GM18505 (cell line): ENCODE data around the gene AP1S2.
"Not testable (repeated sequence)": the region's sequence is repeated elsewhere in the genome, so short reads cannot be mapped to it uniquely, and the experiment has no call there.

Experiments used
- ATAC-seq: cut with Tn5 transposase; IDR thresholded peaks from one replicate; pipeline ENCODE4 v1.9.1; 2021; ENCODE audit not compliant: unreplicated experiment
- POLR2A ChIP-seq: IDR thresholded peaks from 4 replicates; pipeline ENCODE4 v1.6.1; 2011; ENCODE audit warnings: borderline replicate concordance; ENCODE audit not compliant: insufficient read depth, insufficient read length; ENCODE audit errors: extremely low read depth

The AP1S2 gene

DNA sequence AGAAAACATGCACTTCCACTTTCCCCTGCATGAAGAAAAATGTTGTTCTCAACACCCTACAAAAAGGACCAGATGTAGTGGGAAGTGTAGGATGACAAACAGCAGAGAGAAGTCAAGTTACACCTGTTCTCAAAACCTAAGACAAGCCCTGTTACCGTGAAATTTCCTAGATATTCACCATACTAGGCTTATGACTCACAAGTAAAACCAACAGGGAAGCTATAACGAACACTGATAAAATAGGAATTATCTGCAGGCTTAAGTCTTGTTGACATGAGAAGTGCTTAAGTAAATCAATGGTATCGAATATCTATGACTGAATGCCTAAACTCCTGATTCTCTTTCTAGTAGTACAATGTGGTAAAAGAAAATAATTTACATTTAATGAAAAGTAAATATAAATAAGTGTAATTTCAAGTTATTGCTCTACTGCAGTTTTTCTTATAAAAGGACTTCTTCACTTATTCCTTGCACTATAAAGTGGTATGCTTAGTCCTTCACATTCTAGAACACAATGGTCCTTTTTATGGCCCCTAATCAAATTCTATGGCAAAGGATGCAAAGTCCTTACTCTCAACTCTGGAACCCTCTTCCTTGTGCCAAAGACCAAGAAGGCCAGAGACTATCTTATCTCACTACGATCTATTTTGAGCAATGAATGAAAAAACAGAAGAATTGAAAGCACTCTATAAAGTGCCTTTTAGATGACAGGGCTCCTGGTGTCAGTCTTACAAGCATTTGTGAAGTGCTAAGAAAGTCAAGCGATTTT lies 19.6 kb downstream of the AP1S2 start:
- TF ChIP-seq POLR2A = no peak
- ATAC-seq = no peak

DNA sequence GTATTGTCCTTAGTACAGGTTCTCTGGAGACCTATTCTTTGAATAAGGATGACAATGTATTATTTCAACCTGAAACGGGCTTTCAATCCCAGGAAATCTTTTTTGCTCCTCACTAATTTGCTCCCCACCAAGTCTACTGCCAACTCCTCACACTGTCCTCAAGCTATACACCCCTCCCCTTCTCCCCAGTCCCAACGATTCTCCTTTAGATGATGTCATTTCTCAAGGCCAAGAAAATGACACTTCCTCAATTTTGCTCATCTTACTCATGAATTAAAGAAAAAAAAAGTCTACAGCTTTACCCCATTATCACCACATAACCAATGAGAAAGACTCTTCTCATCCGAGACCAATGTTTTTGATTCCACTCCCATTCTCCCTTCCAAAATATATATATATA lies 20.6 kb downstream of the AP1S2 start:
- ATAC-seq = no peak
- no peak for TF ChIP-seq POLR2A

DNA sequence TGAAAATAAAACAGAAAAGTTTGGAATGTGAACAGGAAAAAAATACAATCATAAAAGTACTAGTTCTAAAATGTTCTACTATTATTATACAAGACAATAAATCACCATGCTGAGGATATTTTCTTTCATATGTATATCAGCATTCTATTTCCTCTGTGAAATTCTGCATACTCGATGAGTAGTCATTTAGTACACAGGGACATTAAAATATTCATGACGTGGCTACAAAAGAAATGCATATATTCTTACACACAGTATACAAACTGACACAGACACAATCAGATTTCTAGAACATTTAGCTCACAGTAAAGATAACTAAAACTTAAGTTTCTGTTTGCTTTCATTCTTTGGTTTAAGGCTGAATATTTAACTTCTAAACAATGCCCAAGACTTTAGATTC lies 23.3 kb downstream of the AP1S2 start:
- not testable (repeated sequence) for ATAC-seq

DNA sequence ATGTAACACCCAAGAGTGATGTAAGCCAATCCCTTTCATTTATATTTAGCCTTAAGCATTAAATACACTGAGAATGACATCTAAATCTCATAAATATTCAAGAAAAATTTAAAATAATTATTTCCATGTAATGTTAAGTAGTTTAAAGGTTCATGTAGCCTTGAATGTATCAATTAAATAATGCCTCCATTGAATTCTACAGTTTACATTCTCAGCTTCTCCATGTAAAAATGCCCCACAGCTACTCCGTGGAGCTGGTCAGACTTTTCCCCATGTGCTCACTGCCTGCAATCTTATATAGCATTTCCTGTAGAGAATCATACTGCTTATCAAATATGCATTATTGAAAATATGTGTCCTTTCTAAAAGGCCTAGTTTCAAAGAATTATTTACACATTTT lies 25.4 kb downstream of the AP1S2 start:
- no peak for ATAC-seq
- no peak for TF ChIP-seq POLR2A

DNA sequence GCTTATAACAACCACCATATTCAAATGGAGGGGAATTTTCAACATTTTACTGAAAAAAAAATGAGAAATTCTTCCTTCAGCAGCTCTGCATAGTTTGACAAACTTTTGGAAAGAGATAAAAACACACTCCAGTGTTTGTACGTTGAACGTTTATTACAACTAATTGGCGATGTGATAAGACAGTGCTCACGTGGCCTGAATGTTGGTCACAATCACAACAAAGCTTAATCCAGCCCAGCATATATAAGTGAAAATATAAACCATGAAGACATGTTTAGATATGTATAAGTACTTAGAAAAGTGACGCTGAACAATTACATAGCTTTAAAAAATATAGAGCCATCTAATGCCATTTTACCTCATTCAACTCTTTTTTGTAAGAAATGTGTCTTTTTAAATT lies 28.7 kb downstream of the AP1S2 start:
- ATAC-seq = no peak
- no peak for TF ChIP-seq POLR2A

DNA sequence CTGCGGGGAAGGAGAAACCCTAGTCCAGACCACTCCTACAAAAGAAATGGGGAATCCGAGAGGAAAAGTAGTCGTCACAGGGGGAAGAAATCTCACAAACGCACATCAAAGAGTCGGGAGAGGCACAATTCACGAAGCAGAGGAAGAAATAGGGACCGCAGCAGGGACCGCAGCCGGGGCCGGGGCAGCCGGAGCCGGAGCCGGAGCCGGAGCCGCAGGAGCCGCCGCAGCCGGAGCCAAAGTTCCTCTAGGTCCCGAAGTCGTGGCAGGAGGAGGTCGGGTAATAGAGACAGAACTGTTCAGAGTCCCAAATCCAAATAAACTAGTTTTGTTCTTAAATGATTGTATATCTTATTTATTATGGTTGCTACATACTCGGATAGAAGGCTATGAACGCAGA lies 31.7 kb downstream of the AP1S2 start:
- TF ChIP-seq POLR2A = no peak
- no peak for ATAC-seq

DNA sequence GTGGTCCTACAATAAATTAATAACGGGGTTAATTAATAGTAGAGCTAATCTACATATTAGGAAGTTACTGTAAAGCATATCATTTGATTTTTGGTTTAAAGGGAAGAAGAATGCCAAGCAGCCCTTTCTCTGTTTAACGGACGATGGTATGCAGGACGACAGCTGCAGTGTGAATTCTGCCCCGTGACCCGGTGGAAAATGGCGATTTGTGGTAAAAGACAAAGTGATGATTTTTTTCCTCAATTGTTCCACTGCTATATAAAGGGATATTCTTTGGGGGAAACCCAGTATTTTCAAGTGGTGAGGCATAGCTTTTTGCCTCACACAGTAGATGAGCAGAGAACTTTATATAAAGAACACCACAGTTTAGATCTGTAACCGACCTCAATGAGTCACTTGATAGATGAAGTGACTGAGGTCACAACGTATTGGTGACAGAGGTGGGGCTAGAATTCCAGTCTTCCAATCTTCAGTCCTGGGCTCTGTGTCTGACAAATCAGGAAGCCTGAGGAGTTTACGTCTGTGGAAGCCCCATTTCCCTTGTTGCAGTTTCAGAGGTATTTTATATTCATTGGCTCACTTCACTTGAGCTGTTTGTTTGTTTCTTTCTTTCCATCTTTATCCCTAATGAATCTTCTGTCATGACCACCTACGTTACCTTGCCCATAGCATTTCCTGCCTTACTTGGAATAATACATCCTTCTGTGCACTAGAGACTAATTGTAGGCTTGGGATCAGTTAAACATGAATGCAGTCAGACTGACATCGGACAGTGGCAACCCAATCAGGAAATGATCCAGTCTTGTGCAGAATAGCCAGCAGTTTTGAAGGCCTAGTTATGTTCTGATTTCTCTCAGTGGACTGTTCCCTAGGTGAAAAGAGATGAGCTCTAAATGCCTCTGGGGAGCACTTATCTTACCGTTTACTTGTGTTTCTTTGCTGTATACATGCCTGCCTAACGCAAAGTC lies 34.2 kb downstream of the AP1S2 start:
- ATAC-seq = no peak
- no peak for TF ChIP-seq POLR2A

DNA sequence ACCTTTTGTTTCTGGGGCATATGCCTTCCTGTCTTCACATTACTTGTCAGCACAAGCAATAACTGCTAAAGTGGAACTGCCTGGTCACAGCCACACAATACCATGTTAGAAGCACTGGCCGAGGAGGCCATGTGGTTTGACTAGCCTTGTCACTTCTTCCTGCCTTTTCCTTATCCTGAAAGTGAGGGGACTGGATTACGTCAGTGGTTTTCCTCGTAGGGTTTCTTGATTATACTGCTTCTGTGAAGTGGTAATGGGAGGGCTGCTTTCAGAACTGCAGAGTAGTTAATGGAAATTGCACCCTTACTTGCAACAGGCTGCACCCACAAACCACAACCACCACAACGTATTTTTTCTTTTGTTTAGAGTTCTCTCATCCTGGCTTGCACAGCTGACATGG lies 37.7 kb downstream of the AP1S2 start:
- ATAC-seq = no peak
- no peak for TF ChIP-seq POLR2A

DNA sequence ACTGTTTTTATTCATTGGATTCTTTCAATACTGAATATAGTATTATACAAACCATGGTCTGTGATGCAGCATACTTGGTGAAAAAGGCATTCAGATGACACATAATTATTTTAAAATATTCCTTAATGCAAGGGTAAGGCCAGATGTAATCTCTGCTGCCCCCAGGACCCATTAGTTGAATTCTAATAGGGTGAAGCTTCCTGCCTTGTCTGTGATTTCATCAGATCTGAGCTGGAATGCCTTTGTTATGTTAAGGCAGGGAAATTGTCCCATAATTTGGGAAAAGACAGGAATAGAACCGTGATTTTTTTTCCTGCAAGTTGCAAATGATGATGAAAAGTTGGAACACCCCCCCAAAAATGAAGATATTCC lies 38.2 kb downstream of the AP1S2 start:
- TF ChIP-seq POLR2A = no peak
- no peak for ATAC-seq

DNA sequence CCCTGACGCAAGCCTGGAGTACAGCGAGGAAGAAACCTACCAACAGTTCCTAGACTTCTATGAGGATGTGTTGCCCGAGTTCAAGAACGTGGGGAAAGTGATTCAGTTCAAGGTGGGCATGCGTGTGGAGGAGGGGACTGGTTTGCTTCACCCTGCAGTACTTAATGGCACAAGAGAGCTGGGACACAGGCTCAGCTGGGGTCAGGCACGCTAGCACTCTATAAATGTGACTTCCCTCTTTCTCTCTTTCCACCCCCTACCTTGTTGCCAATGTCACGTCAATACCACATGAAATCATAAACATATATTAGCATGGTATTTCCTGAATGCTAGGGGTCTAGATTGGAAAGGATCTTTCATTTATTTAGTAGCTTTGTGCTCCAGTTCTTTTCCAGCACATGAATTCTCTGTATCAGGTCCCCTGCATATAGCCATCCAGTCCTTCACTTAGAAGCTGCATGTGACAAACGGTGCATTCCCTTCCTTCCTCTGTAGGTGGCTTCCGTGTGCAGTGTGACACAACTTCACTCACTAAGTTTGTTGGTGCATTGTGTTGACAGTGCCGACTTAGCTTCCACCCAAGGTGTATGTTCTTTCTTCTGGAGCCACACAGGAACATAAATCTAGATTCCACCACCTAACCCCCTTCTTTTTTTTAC lies 38.7 kb downstream of the AP1S2 start:
- peak; percentile 62 for ATAC-seq
- TF ChIP-seq POLR2A = no peak

DNA sequence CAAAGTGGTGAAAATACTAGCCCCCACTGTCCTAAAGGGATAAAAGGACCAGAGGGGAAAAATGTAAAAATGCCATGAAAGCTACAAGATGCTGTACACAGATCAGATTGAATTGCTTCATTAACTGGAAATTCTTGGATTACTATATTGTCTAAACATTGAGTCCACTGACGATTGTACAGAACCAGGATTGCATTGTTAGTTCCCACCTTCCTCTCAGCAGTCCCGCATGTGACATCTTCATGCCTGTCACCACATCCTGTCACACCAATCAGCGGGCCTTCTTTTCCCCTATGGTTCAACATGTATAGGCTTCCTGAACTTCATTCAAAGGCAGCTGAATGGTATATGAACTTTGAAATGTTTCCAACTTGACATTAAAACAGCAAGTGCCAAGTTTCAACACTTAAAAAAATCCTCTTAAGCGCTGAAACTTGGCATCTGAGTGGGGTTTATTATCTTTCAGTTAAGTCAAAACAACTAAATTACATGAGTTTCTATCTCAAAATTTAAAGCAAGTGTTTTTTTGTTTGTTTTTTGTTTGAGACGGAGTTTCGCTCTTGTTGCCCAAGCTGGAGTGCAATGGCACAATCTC lies 39.7 kb downstream of the AP1S2 start:
- no peak for ATAC-seq
- TF ChIP-seq POLR2A = no peak

DNA sequence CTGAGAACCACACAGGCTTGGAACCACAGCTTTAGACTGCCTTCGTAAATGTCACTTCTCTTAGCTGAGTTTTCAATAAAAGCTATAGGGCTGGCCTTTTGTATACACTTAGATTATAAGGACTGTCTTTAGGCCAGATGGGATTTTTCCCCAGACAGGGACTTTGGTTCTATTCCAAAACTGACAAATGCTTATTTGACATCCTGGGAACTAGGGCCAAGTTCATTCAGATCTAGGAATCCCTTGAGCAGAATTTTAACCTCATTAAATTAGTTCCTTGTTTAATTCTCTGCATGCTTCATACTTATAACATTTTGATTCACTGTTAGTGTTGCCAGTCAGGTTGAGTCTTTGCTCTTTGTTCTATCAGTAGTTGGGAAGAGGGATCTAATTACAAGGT lies 41.2 kb downstream of the AP1S2 start:
- TF ChIP-seq POLR2A = no peak

DNA sequence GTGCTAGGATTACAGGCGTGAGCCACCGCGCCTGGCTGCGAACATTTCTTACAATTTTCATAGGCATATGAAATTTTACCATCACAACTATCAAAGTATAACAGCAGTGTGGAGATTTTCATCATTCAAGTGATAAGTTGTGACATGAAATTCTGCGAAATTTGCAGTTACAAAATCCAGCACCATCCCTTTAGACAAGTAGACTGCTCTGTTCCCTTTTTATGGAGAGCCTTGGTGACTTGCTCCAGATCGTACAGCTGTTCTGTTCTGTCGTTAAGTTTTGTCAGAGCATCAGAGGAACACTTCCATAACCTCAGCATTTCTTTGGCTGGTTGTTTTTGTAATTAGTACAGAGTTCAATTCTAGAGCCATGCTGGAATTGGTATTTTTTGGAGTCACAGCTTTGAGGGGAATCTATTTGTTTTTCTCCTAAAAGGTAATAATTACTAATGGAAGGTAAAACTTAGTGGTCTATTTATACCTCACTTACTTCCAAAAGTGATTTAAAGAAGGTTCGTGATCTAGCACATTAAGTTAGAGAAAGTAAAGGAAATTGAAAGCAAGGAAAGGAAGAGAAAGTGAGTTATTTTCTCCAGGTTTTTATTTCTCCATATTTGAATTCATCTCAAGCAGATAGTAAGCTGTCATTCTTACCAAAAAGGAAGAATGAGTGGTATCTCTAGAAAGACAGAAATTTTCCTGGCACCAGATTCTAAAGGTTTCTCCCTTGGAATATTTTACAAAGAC lies 42.2 kb downstream of the AP1S2 start:
- no peak for TF ChIP-seq POLR2A
- ATAC-seq = no peak

More for the DNA sequence above, 41.2 kb downstream of the AP1S2 start:
- ATAC-seq = no peak

DNA sequence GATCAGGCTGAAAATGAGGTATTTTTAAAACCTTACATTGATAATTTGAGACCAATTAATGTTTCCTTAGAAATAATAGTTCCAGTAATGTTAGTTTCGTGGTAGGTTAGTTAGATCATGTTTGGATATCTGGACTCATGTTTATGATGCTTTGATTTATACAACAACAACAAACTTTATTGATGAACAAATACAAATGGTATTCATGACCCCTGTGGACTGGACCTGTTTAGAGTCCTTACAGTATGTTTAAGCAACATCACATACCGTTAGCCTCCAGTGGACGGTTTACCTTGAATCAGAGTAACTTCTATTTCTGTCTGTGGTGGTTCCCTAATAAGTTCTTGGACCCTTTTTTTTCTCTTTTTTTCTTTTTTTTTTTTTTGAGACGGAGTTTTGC lies 46.4 kb downstream of the AP1S2 start:
- no peak for ATAC-seq
- no peak for TF ChIP-seq POLR2A
